ENCODE results near the gene CEPT1. TPM values are rescaled to one million over a fixed set of nuclear protein-coding genes. Genes with fewer than 3 reads are reported as not detected.
A peak's percentile ranks its signal among the peaks of the same experiment; 100 is the strongest.

Gene CEPT1
- polyA plus RNA-seq, 3 donors = 20.8 to 44.3 (median 26.9) TPM

GRCh38 chr1:111225717-111226400, 85.8 kb downstream of the CEPT1 start:
- Histone ChIP-seq H3K27me3 (ENCODE audit: control insufficient read depth in 2 of 2, insufficient read depth in 2 of 2, low read length in 2 of 2) (no peaks in the 10 kb centered on the region), H3K4me3 (replicated peaks in 1 of 3; ENCODE audit: low read depth in 2 of 3, low read length in 3 of 3) (no peak overlapping the region)

GRCh38 chr1:111227434-111227833, 87.4 kb downstream of the CEPT1 start, which contains the start of gene CHI3L2:
TSS of gene CHI3L2 (plus strand) at chr1:111227713. CDS start at chr1:111227730, 17 bp downstream.
- Mint-ChIP-seq H3K4me1 (peaks cover 37% of the 10 kb centered on the region), H3K36me3 (no peaks in the 10 kb centered on the region), H3K9me3 (no peaks in the 10 kb centered on the region), H3K27ac (peak within 1 kb of the TSS; percentile 48 to 87 (median 74)), H3K27me3 (ENCODE audit: low read depth in 3 of 3) (peaks cover 0 to 3% (median 2%) of the 10 kb centered on the region in 3 donors), H3K4me3 (peak within 1 kb of the TSS in 1 of 2 donors; percentile 75)
- no peak within 1 kb of the TSS for H2AFZ ChIP-seq (ENCODE audit: insufficient read depth, low read depth, low read length, poor library complexity, severe bottlenecking)
- no peaks in the 10 kb centered on the region for H3K79me2 ChIP-seq (ENCODE audit: insufficient read depth, low read length)
- no peak within 1 kb of the TSS for H3K9ac ChIP-seq (ENCODE audit: insufficient read depth, low read length, poor library complexity, severe bottlenecking)
- WGBS (ENCODE audit: insufficient coverage) = 4% methylated on average over 2 of the region's 3 CpGs
- H3K27me3 ChIP-seq (ENCODE audit: control insufficient read depth in 2 of 2, insufficient read depth in 2 of 2, low read length in 2 of 2) = no peaks in the 10 kb centered on the region
- H4K20me1 ChIP-seq (ENCODE audit: insufficient read depth, low read length) = no peaks in the 10 kb centered on the region
- no peaks in the 10 kb centered on the region for H3K36me3 ChIP-seq (replicated peaks in 1 of 2; ENCODE audit: control insufficient read depth in 1 of 2, insufficient read depth in 2 of 2, low read length in 2 of 2)
- no peak for TF ChIP-seq CTCF (IDR thresholded peaks at IDR 0.05)
- DNase-seq = peak in 2 of 3 donors; percentile 45 to 67
- H3K9me3 ChIP-seq (replicated peaks in 1 of 2; ENCODE audit: control insufficient read depth in 1 of 2, insufficient read depth in 1 of 2, low read length in 2 of 2) = no peaks in the 10 kb centered on the region
- peak within 1 kb of the TSS; percentile 40 for H3K4me2 ChIP-seq (replicated peaks; ENCODE audit: extremely low read depth, low read length, poor library complexity, severe bottlenecking)
- intact Hi-C loops (cut with micrococcal nuclease) = loop anchor here in 1 of 2 donors (10.0 kb wide), 2 partner anchors 117 to 177 kb away; no protein-coding TSS in a partner anchor
- peak within 1 kb of the TSS; percentile 16 to 58 for H3K27ac ChIP-seq (ENCODE audit: low read depth in 1 of 2, low read length in 2 of 2)
- H3K4me1 ChIP-seq (ENCODE audit: control insufficient read depth in 1 of 2, insufficient read depth in 2 of 2, low read length in 2 of 2) = peaks cover 29 to 30% of the 10 kb centered on the region in 2 donors
- peak within 1 kb of the TSS in 1 of 3 experiments; percentile 26 for H3K4me3 ChIP-seq (replicated peaks in 1 of 3; ENCODE audit: low read depth in 2 of 3, low read length in 3 of 3)

More at GRCh38 chr1:111225717-111226400, 85.8 kb downstream of the CEPT1 start:
- H3K4me1 ChIP-seq (ENCODE audit: control insufficient read depth in 1 of 2, insufficient read depth in 2 of 2, low read length in 2 of 2) = peaks cover 44 to 45% of the 10 kb centered on the region in 2 donors
- Mint-ChIP-seq H3K27me3 (ENCODE audit: low read depth in 3 of 3) (peaks cover 0 to 3% (median 0%) of the 10 kb centered on the region in 3 donors), H3K4me1 (peaks cover 53% of the 10 kb centered on the region), H3K27ac (peak overlapping the region in 2 of 7 donors; percentile 1 to 21), H3K9me3 (no peaks in the 10 kb centered on the region), H3K4me3 (no peak overlapping the region), H3K36me3 (no peaks in the 10 kb centered on the region)
- H4K20me1 ChIP-seq (ENCODE audit: insufficient read depth, low read length) = no peaks in the 10 kb centered on the region
- H3K79me2 ChIP-seq (ENCODE audit: insufficient read depth, low read length) = no peaks in the 10 kb centered on the region
- TF ChIP-seq CTCF (IDR thresholded peaks at IDR 0.05) = no peak
- intact Hi-C loops (cut with micrococcal nuclease) = loop anchor here in 1 of 2 donors (10.0 kb wide), 2 partner anchors 119 to 179 kb away; no protein-coding TSS in a partner anchor
- no peak for DNase-seq
- no peaks in the 10 kb centered on the region for H3K36me3 ChIP-seq (replicated peaks in 1 of 2; ENCODE audit: control insufficient read depth in 1 of 2, insufficient read depth in 2 of 2, low read length in 2 of 2)
- H3K9ac ChIP-seq (ENCODE audit: insufficient read depth, low read length, poor library complexity, severe bottlenecking) = no peak overlapping the region
- WGBS (ENCODE audit: insufficient coverage) = 100% methylated on average over 1 of the region's 6 CpGs
- no peak overlapping the region for H3K4me2 ChIP-seq (replicated peaks; ENCODE audit: extremely low read depth, low read length, poor library complexity, severe bottlenecking)
- no peaks in the 10 kb centered on the region for H3K9me3 ChIP-seq (replicated peaks in 1 of 2; ENCODE audit: control insufficient read depth in 1 of 2, insufficient read depth in 1 of 2, low read length in 2 of 2)
- no peak overlapping the region for H2AFZ ChIP-seq (ENCODE audit: insufficient read depth, low read depth, low read length, poor library complexity, severe bottlenecking)
- no peak overlapping the region for H3K27ac ChIP-seq (ENCODE audit: low read depth in 1 of 2, low read length in 2 of 2)

Data from CD14-positive monocyte (primary cell).